C4-2B (cell line): ENCODE measurements around the gene FAM118B.

Source experiments
- ZFX ChIP-seq: fragments of 450-650 bp; IDR thresholded peaks from 2 replicates; pipeline ENCODE4 v1.6.1; 2017
- TF ChIP-seq, protein P1 (sequence below): fragments of 450-650 bp; conservative IDR thresholded peaks from 2 replicates; pipeline ENCODE4 v1.5.1; 2017; ENCODE audit warnings: mild to moderate bottlenecking

DNA sequence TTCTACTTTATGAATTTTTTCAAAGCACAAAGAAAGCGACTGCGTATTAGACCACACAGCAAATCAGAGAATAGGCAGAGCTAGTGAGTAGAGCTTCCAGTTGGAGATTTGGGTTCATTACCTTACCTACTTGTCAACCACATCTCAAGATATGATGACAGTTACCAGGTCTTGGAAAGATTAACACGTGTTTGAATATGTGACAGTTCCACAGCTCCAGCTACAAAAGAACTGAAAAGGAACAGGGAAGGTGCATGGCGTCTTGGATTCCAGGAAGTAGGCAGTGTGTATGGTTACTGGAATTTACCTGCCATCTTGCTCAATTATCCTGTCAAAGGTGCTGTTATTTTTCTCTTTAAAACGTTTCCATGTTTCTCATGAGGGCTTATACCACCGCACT, 76.7 kb downstream of the FAM118B start:
- TF ChIP-seq, protein P1, sequence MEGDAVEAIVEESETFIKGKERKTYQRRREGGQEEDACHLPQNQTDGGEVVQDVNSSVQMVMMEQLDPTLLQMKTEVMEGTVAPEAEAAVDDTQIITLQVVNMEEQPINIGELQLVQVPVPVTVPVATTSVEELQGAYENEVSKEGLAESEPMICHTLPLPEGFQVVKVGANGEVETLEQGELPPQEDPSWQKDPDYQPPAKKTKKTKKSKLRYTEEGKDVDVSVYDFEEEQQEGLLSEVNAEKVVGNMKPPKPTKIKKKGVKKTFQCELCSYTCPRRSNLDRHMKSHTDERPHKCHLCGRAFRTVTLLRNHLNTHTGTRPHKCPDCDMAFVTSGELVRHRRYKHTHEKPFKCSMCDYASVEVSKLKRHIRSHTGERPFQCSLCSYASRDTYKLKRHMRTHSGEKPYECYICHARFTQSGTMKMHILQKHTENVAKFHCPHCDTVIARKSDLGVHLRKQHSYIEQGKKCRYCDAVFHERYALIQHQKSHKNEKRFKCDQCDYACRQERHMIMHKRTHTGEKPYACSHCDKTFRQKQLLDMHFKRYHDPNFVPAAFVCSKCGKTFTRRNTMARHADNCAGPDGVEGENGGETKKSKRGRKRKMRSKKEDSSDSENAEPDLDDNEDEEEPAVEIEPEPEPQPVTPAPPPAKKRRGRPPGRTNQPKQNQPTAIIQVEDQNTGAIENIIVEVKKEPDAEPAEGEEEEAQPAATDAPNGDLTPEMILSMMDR: no peak
- TF ChIP-seq ZFX: no peak
